Measurements from ENCODE around the gene COL6A6.

The COL6A6 gene

DNA sequence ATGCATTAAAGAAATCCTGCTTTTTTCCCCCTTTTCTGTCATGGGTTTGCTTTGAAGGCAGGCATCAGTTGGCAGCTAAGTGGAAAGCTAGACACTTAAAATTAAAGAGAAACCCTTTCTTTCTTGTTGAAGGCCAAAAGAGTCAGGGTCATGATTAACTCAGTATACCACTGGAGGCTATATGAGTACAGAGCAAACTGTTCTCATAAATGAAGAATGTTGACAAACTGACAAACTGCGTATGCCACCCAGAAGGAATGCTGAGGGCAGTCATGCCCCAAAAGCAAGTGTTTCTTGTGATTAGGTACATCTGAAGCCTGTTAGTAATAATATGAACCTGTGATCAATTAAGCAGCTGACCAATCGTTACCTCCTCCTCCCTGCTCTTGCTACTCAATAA lies 43.6 kb upstream of the COL6A6 start:
- no peaks in the 10 kb centered on the region for H3K36me3 ChIP-seq (ENCODE audit: control insufficient read depth, low read length)
- H3F3A ChIP-seq (ENCODE audit: control insufficient read depth, insufficient read depth) = no peaks in the 10 kb centered on the region
- H3K27ac ChIP-seq (ENCODE audit: low read depth, low read length) = no peak overlapping the region
- no peaks in the 10 kb centered on the region for H3K9me2 ChIP-seq (replicated peaks; ENCODE audit: control insufficient read depth, low read length)
- no peaks in the 10 kb centered on the region for H3K27me3 ChIP-seq (ENCODE audit: control insufficient read depth, low read length)
- no peaks in the 10 kb centered on the region for H3K9me3 ChIP-seq (ENCODE audit: control insufficient read depth, insufficient read depth, low read length)
- no peaks in the 10 kb centered on the region for H4K20me1 ChIP-seq (ENCODE audit: control insufficient read depth, insufficient read depth, low read depth, low read length)
- no peak for TF ChIP-seq EZH2phosphoT487 (IDR thresholded peaks at IDR 0.05; ENCODE audit: borderline replicate concordance, low read length)
- TF ChIP-seq, protein P1, sequence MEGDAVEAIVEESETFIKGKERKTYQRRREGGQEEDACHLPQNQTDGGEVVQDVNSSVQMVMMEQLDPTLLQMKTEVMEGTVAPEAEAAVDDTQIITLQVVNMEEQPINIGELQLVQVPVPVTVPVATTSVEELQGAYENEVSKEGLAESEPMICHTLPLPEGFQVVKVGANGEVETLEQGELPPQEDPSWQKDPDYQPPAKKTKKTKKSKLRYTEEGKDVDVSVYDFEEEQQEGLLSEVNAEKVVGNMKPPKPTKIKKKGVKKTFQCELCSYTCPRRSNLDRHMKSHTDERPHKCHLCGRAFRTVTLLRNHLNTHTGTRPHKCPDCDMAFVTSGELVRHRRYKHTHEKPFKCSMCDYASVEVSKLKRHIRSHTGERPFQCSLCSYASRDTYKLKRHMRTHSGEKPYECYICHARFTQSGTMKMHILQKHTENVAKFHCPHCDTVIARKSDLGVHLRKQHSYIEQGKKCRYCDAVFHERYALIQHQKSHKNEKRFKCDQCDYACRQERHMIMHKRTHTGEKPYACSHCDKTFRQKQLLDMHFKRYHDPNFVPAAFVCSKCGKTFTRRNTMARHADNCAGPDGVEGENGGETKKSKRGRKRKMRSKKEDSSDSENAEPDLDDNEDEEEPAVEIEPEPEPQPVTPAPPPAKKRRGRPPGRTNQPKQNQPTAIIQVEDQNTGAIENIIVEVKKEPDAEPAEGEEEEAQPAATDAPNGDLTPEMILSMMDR (IDR thresholded peaks at IDR 0.05; ENCODE audit: low read depth, low read length, poor library complexity, severe bottlenecking) = no peak
- no peaks in the 10 kb centered on the region for H3K79me2 ChIP-seq (ENCODE audit: control insufficient read depth, low read length)
- H3K4me1 ChIP-seq (ENCODE audit: control insufficient read depth, low read length) = no peaks in the 10 kb centered on the region
- no peak overlapping the region for H3K4me2 ChIP-seq (ENCODE audit: low read length)
- H3K4me3 ChIP-seq (ENCODE audit: low read length) = no peak overlapping the region

DNA sequence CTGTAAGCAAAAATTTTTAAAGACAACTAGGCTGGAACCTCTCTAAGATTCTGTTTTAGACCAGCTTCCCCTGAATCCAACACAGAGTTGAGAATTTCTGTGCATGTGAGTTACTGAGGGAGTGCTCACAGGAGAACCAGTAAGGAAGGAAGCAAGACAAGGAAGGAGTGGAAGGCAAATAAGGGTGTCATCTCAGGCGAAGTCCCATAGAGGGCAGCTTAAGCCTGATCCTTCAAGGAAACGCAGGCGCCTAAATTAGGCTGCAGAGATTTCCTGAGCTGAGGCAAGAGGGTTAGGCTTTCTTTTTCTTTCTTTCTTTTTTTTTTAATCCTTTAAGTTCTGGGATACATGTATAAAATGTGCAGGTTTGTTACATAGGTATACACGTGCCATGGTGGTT lies 36.2 kb upstream of the COL6A6 start:
- no peaks in the 10 kb centered on the region for H3K36me3 ChIP-seq (ENCODE audit: control insufficient read depth, low read length)
- no peaks in the 10 kb centered on the region for H3K27me3 ChIP-seq (ENCODE audit: control insufficient read depth, low read length)
- no peaks in the 10 kb centered on the region for H3K9me2 ChIP-seq (replicated peaks; ENCODE audit: control insufficient read depth, low read length)
- no peaks in the 10 kb centered on the region for H3F3A ChIP-seq (ENCODE audit: control insufficient read depth, insufficient read depth)
- H4K20me1 ChIP-seq (ENCODE audit: control insufficient read depth, insufficient read depth, low read depth, low read length) = no peaks in the 10 kb centered on the region
- no peak overlapping the region for H3K27ac ChIP-seq (ENCODE audit: low read depth, low read length)
- no peak overlapping the region for H3K4me3 ChIP-seq (ENCODE audit: low read length)
- TF ChIP-seq, protein P1 (IDR thresholded peaks at IDR 0.05; ENCODE audit: low read depth, low read length, poor library complexity, severe bottlenecking) = no peak
- no peak for TF ChIP-seq EZH2phosphoT487 (IDR thresholded peaks at IDR 0.05; ENCODE audit: borderline replicate concordance, low read length)
- no peaks in the 10 kb centered on the region for H3K4me1 ChIP-seq (ENCODE audit: control insufficient read depth, low read length)
- no peaks in the 10 kb centered on the region for H3K79me2 ChIP-seq (ENCODE audit: control insufficient read depth, low read length)
- no peak overlapping the region for H3K4me2 ChIP-seq (ENCODE audit: low read length)
- no peaks in the 10 kb centered on the region for H3K9me3 ChIP-seq (ENCODE audit: control insufficient read depth, insufficient read depth, low read length)

DNA sequence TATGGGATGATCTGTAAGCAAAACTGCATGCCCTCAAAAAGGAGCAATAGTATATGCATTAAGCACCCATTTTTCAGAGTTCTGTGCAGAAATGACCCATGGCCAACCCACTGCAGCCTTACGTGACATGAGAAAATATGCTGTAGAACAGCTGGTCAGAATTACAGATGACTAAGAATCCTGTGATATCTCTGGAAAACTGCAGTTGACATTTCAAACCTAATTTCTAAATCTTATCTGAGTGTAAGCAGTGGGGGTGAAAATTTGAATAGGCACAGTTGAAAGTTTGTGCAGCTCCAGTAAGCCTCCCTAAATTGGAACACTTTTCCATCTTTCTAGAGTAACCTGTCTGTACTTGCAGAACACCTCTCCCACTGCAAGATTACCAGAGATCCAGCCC lies 28.7 kb upstream of the COL6A6 start:
- Histone ChIP-seq H3K4me1 (ENCODE audit: control insufficient read depth, low read length) (no peaks in the 10 kb centered on the region), H3K27me3 (ENCODE audit: control insufficient read depth, low read length) (no peaks in the 10 kb centered on the region), H3K9me2 (replicated peaks; ENCODE audit: control insufficient read depth, low read length) (no peaks in the 10 kb centered on the region), H3F3A (ENCODE audit: control insufficient read depth, insufficient read depth) (no peaks in the 10 kb centered on the region), H3K36me3 (ENCODE audit: control insufficient read depth, low read length) (no peaks in the 10 kb centered on the region), H3K9me3 (ENCODE audit: control insufficient read depth, insufficient read depth, low read length) (no peaks in the 10 kb centered on the region), H3K27ac (ENCODE audit: low read depth, low read length) (no peak overlapping the region), H4K20me1 (ENCODE audit: control insufficient read depth, insufficient read depth, low read depth, low read length) (no peaks in the 10 kb centered on the region), H3K4me3 (ENCODE audit: low read length) (no peak overlapping the region), H3K79me2 (ENCODE audit: control insufficient read depth, low read length) (no peaks in the 10 kb centered on the region), H3K4me2 (ENCODE audit: low read length) (no peak overlapping the region)
- TF ChIP-seq, protein P1 (IDR thresholded peaks at IDR 0.05; ENCODE audit: low read depth, low read length, poor library complexity, severe bottlenecking) = no peak
- no peak for TF ChIP-seq EZH2phosphoT487 (IDR thresholded peaks at IDR 0.05; ENCODE audit: borderline replicate concordance, low read length)

Data from DOHH2 (cell line).